Left ventricle myocardium inferior (tissue), 1 donor: ENCODE measurements around the gene MALT1. TPM values are rescaled to one million over a fixed set of nuclear protein-coding genes. Genes with fewer than 3 reads are reported as not detected.

Source experiments
- total RNA-seq: library from RNA; stranded (reverse); fragmentation: NEBNext Ultra II Directional; extraction: Animal tissue kit (Norgen Biotek cat#: 25700); gene quantifications from one replicate; pipeline ENCODE4 v1.2.1, GENCODE V29; 2021
- donor health status: DM: no; HTN: yes; CAD: no; lungs with severe emphysema.

The MALT1 gene
- total RNA-seq, 1 donor from 2014 or later: 8.6 TPM

Other genes with a start within 250 kb of the MALT1 start
- 182 TPM for gene ALPK2, start 42.4 kb upstream of the MALT1 start, total RNA-seq
- gene ZNF532, start 193.4 kb downstream of the MALT1 start, total RNA-seq: 59.3 TPM